AG04450 (cell line): ENCODE results near the gene PRSS53. TPM values are rescaled to one million over a fixed set of nuclear protein-coding genes. Genes with fewer than 3 reads are reported as not detected.
A peak's percentile ranks its signal among the peaks of the same experiment; 100 is the strongest.

Experiments used
- CTCF ChIA-PET: fragments of 300-600, 350-600 bp; formaldehyde crosslinking; extraction: SDS; loops from one replicate; lab custom pipeline; 2022; ENCODE audit warnings: antibody characterized with exemption, inconsistent platforms; lab: Charles Lee
- POLR2A ChIA-PET: fragments of 350-600 bp; formaldehyde crosslinking; extraction: SDS; loops from one replicate; lab custom pipeline; 2021; ENCODE audit warnings: antibody characterized with exemption, inconsistent platforms; lab: Yijun Ruan, JAX
- DNase-seq: peaks from one replicate; pipeline ENCODE4 v3.0.0-alpha.2; 2011; ENCODE audit warnings: low read depth, low spot score
- H3K27ac ChIP-seq: one replicate; pipeline ENCODE4 v1.5.1; 2012; ENCODE audit warnings: low read depth, low read length, control low read depth
- H3K27me3 ChIP-seq: one replicate; pipeline ENCODE4 v1.6.0; 2012; ENCODE audit warnings: low read length; ENCODE audit not compliant: control insufficient read depth, insufficient read depth
- H3K4me3 ChIP-seq: 2 replicates; pipeline ENCODE4 v1.5.1; 2011; ENCODE audit warnings: mild to moderate bottlenecking, low read depth, low read length, control low read depth
- H3K9me3 ChIP-seq: 2 replicates; pipeline ENCODE4 v1.5.1; 2012; ENCODE audit warnings: low read length; ENCODE audit not compliant: control insufficient read depth, insufficient read depth
- CTCF ChIP-seq: IDR thresholded peaks from 2 replicates; pipeline ENCODE4 v1.5.1; 2011; ENCODE audit warnings: low read depth, low read length, control low read depth, inconsistent platforms
- polyA plus RNA-seq: library from polyadenylated mRNA; depleted of rRNA; stranded (reverse); fragments of >200 nt; gene quantifications from 2 replicates; pipeline ENCODE4 v1.2.3, GENCODE V29; 2011

The PRSS53 gene
- polyA plus RNA-seq, 1 experiment = 0.79 TPM

- no peak for DNase-seq
- Histone ChIP-seq H3K27ac (peak overlapping the region; percentile 31), H3K4me3 (no peak overlapping the region), H3K27me3 (no peaks in the 10 kb centered on the region), H3K9me3 (no peaks in the 10 kb centered on the region)
- ChIA-PET CTCF (interaction anchor here (1.7 to 3.1 kb wide), 2 partner anchors 52 to 106 kb away, joined by 4 to 17 read pairs; no protein-coding TSS in a partner anchor), POLR2A (interaction anchor here (1.2 kb wide), 1 partner anchor 17 kb away, joined by 6 read pairs; the partner anchor contains the start of genes ZNF646 and ZNF668)
- no peak for TF ChIP-seq CTCF
Observed at GRCh38 chr16:31090540-31090939, 1.8 kb upstream of the PRSS53 start.

- ChIA-PET POLR2A (no interaction called here), CTCF (no interaction called here)
- no peak overlapping the region for H3K27ac ChIP-seq
- no peak for DNase-seq
- no peak for TF ChIP-seq CTCF
- H3K27me3 ChIP-seq = no peaks in the 10 kb centered on the region
- H3K4me3 ChIP-seq = no peak overlapping the region
- no peaks in the 10 kb centered on the region; the same call in 1 of the 2 replicates for H3K9me3 ChIP-seq
Observed at GRCh38 chr16:31089199-31089598, 456 bp upstream of the PRSS53 start.

GRCh38 chr16:31087971-31088370, 772 bp downstream of the PRSS53 start:
- no peak overlapping the region for H3K27ac ChIP-seq
- no peak overlapping the region for H3K4me3 ChIP-seq
- ChIA-PET POLR2A (no interaction called here), CTCF (no interaction called here)
- H3K9me3 ChIP-seq = no peaks in the 10 kb centered on the region; the same call in 1 of the 2 replicates
- TF ChIP-seq CTCF = no peak
- no peaks in the 10 kb centered on the region for H3K27me3 ChIP-seq
- no peak for DNase-seq

GRCh38 chr16:31087481-31087880, 1.3 kb downstream of the PRSS53 start:
- H3K27ac ChIP-seq = no peak overlapping the region
- H3K9me3 ChIP-seq = no peaks in the 10 kb centered on the region; the same call in 1 of the 2 replicates
- no peak overlapping the region for H3K4me3 ChIP-seq
- ChIA-PET POLR2A (no interaction called here), CTCF (no interaction called here)
- no peaks in the 10 kb centered on the region for H3K27me3 ChIP-seq
- TF ChIP-seq CTCF = no peak
- no peak for DNase-seq

GRCh38 chr16:31086629-31086906, 2.2 kb downstream of the PRSS53 start:
- Histone ChIP-seq H3K27me3 (no peaks in the 10 kb centered on the region), H3K9me3 (no peaks in the 10 kb centered on the region; the same call in 1 of the 2 replicates), H3K4me3 (no peak overlapping the region), H3K27ac (no peak overlapping the region)
- POLR2A ChIA-PET = interaction anchor here (1.0 kb wide), 1 partner anchor 12 kb away, joined by 3 read pairs; the partner anchor contains the start of genes ZNF646 and ZNF668
- CTCF ChIA-PET = no interaction called here
- DNase-seq = no peak
- TF ChIP-seq CTCF = no peak
